Brain microvascular endothelial cell (primary cell): ENCODE data around the gene MUC6.

Experiments
- DNase-seq: peaks from one replicate; pipeline ENCODE4 v3.0.0-alpha.2; 2020
- H3K27ac ChIP-seq: fragments of 250-450 bp; sonication (Bioruptor Pico); 2 replicates; pipeline ENCODE4 v1.5.1; 2020; ENCODE audit warnings: mild to moderate bottlenecking, moderate library complexity
- H3K27me3 ChIP-seq: fragments of 250-450 bp; sonication (Bioruptor Pico); replicated peaks from 2 replicates; pipeline ENCODE4 v1.5.1; 2020; ENCODE audit warnings: mild to moderate bottlenecking
- H3K36me3 ChIP-seq: fragments of 250-450 bp; sonication (Bioruptor Pico); replicated peaks from 2 replicates; pipeline ENCODE4 v1.5.1; 2020; ENCODE audit warnings: mild to moderate bottlenecking
- H3K4me3 ChIP-seq: 2 replicates; pipeline ENCODE4 v1.5.1; 2011; ENCODE audit warnings: low read depth, mild to moderate bottlenecking, control low read depth, low read length, moderate library complexity
- in situ Hi-C: cut with HindIII; loops from 2 replicates; pipeline ENCODE4 v1.10.0; 2017; ENCODE audit warnings: low sequenced_read_pairs, low pct_ligation_motif_present
- TF ChIP-seq, protein P1 (sequence below): IDR thresholded peaks from 2 replicates; pipeline ENCODE4 v1.5.1; 2011; ENCODE audit warnings: low read depth, mild to moderate bottlenecking, moderate library complexity, low read length, control low read depth, inconsistent platforms; ENCODE audit errors: missing control alignments

MUC6 gene

DNA sequence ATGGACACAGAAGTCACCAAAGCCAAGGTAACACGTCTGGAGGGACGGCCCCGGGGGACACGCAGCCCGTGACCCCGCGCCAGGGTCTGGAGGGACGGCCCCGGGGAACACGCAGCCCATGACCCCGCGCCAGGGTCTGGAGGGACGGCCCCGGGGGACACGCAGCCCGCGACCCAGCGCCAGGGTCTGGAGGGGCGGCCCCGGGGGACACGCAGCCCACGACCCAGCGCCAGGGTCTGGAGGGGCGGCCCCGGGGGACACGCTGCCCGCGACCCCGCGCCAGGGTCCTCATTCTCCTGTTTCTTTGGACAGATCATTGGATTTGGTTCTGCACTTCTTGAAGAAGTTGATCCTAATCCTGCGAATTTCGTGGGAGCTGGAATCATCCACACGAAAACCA is 27.1 kb downstream of the MUC6 start:
- no peak overlapping the region for H3K4me3 ChIP-seq
- no peak for DNase-seq
- in situ Hi-C loops: no loop called here
- no peak overlapping the region for H3K27ac ChIP-seq
- TF ChIP-seq, protein P1, sequence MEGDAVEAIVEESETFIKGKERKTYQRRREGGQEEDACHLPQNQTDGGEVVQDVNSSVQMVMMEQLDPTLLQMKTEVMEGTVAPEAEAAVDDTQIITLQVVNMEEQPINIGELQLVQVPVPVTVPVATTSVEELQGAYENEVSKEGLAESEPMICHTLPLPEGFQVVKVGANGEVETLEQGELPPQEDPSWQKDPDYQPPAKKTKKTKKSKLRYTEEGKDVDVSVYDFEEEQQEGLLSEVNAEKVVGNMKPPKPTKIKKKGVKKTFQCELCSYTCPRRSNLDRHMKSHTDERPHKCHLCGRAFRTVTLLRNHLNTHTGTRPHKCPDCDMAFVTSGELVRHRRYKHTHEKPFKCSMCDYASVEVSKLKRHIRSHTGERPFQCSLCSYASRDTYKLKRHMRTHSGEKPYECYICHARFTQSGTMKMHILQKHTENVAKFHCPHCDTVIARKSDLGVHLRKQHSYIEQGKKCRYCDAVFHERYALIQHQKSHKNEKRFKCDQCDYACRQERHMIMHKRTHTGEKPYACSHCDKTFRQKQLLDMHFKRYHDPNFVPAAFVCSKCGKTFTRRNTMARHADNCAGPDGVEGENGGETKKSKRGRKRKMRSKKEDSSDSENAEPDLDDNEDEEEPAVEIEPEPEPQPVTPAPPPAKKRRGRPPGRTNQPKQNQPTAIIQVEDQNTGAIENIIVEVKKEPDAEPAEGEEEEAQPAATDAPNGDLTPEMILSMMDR: no peak
- peaks cover 40% of the 10 kb centered on the region for H3K36me3 ChIP-seq
- no peaks in the 10 kb centered on the region for H3K27me3 ChIP-seq

DNA sequence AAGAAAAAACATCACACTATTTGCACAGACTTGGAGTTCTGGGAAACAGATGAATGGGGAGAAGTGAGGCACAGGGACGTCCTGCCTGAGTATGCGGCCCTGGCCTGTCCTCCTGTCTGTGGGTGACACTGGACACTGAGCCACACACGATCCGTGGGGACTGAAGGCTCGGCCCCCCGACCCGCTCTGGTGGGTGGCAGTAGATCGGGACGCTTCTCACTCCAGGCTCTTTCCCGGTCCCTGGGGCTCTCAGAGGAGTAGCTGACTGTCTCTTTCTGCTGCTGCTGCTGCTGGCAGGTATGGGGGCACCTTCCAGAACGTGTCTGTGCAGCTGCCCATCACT is 27.7 kb downstream of the MUC6 start:
- TF ChIP-seq, protein P1: no peak
- H3K27me3 ChIP-seq: no peaks in the 10 kb centered on the region
- no peak for DNase-seq
- no peak overlapping the region for H3K4me3 ChIP-seq
- in situ Hi-C loops: no loop called here
- H3K36me3 ChIP-seq: peaks cover 45% of the 10 kb centered on the region
- H3K27ac ChIP-seq: no peak overlapping the region

DNA sequence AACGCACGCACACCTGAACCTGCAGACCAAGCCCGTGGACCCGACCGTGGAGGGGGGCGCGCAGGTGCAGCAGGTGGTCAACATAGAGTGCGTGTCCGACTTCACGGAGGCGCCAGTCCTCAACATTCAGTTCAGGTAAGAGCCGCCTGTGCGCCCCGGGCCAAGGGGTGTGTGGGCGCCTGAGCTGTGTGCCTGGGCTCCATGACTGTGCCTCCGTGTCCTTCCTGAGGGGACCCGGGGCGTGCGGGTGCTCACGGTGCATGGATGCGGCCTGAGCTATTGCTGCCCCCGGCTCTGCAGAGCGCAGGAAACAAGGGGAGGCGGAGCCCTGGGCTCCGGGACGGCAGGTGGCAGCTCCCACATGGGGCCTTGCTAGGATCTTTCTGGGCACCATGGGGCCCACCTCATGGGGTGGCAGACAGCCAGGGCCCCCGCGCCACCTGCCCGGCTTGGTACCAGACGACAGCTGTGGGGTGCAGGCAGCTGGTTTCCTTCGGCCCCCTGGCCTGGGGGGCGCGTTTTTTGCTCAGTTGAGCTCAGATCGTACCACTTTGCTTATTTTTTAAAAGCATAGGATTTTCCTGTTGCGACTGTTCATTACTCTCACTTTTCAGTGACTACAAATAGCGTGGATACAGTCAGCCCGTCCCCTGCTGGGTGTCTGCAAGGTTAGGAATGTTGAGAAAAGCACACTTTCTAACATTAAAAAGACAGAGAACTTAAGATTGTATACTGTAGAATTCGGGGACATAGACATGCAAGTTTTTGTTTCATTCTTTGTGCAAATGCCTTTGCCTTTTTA is 28.3 kb downstream of the MUC6 start:
- Histone ChIP-seq H3K27ac (no peak overlapping the region), H3K27me3 (no peaks in the 10 kb centered on the region), H3K36me3 (peaks cover 45% of the 10 kb centered on the region), H3K4me3 (no peak overlapping the region)
- TF ChIP-seq, protein P1: no peak
- in situ Hi-C loops: no loop called here
- DNase-seq: no peak

DNA sequence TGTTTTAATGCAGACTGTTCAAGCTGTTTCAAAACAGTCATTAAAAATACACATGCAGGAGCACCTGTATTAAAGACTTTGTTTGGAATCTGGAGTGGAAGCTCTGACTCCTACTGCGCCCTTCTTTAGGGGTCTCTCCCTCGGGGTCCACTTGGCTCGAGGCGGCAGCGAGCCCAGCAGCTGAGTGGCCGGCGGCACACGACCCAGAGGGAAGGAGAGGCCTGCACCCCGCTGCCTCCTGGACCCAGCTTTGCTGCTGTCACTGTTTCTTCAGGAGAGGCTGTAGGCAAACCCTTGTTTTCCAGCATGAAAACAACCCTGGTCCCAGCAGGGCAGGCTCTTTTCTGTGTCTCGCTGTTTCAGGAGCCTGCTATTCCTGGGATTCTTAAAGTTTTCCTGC is 29.2 kb downstream of the MUC6 start:
- TF ChIP-seq, protein P1: no peak
- H3K27ac ChIP-seq: no peak overlapping the region
- no peak overlapping the region for H3K4me3 ChIP-seq
- H3K36me3 ChIP-seq: peaks cover 45% of the 10 kb centered on the region
- no peaks in the 10 kb centered on the region for H3K27me3 ChIP-seq
- in situ Hi-C loops: no loop called here
- no peak for DNase-seq

DNA sequence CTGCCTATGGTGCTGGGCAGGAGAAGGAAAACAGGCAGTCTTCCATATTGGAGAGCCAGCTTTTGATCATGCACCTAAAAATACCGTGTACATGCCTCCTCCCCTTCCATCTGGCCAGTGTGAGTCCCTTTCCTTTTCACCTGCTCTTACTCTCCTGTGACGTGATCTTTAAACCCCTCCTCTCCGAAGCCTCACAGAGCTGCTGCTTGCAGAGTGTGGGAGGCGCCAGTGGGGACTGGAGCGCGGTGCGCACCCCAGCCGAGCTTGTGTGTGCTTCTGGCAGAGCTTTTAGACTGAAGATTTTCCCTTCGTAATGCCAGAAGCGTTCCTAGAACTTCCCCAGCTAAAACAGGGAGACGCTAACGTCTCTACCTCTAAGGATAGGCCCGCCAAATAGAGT is 29.8 kb downstream of the MUC6 start:
- Histone ChIP-seq H3K36me3 (peaks cover 41% of the 10 kb centered on the region), H3K27me3 (no peaks in the 10 kb centered on the region), H3K4me3 (no peak overlapping the region), H3K27ac (no peak overlapping the region)
- in situ Hi-C loops: no loop called here
- no peak for DNase-seq
- TF ChIP-seq, protein P1: no peak

DNA sequence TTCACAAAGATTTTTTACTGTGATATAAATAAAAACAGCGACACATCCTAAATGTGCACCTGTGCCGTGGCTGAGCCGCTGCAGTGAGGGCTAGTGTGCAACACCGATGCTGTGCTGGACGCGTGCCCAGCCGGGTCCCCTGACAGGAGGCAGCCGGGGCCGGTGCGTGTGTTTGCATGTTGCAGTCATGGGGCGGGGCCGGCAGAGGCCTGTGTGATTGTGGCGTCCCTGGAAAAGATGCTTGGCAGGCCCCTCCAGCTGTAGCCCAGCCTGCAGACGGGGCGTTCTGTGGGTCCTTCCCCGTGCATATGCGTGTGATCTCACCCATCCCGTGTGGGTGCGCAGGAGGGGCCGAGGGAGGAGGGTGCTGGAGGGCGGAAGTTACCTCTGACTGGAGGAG is 30.6 kb downstream of the MUC6 start:
- Histone ChIP-seq H3K27ac (no peak overlapping the region), H3K36me3 (peaks cover 40% of the 10 kb centered on the region), H3K27me3 (no peaks in the 10 kb centered on the region), H3K4me3 (no peak overlapping the region)
- TF ChIP-seq, protein P1: no peak
- in situ Hi-C loops: no loop called here
- DNase-seq: no peak
